GM21360 (cell line): ENCODE data around the gene UBAC2.
"Not testable (repeated sequence)": the region's sequence is repeated elsewhere in the genome, so short reads cannot be mapped to it uniquely, and the experiment has no call there.

Experiments used
- ATAC-seq: cut with Tn5 transposase; IDR thresholded peaks from one replicate; pipeline ENCODE4 v1.9.1; 2021; ENCODE audit warnings: mild to moderate bottlenecking, moderate library complexity; ENCODE audit not compliant: unreplicated experiment

The UBAC2 gene

DNA sequence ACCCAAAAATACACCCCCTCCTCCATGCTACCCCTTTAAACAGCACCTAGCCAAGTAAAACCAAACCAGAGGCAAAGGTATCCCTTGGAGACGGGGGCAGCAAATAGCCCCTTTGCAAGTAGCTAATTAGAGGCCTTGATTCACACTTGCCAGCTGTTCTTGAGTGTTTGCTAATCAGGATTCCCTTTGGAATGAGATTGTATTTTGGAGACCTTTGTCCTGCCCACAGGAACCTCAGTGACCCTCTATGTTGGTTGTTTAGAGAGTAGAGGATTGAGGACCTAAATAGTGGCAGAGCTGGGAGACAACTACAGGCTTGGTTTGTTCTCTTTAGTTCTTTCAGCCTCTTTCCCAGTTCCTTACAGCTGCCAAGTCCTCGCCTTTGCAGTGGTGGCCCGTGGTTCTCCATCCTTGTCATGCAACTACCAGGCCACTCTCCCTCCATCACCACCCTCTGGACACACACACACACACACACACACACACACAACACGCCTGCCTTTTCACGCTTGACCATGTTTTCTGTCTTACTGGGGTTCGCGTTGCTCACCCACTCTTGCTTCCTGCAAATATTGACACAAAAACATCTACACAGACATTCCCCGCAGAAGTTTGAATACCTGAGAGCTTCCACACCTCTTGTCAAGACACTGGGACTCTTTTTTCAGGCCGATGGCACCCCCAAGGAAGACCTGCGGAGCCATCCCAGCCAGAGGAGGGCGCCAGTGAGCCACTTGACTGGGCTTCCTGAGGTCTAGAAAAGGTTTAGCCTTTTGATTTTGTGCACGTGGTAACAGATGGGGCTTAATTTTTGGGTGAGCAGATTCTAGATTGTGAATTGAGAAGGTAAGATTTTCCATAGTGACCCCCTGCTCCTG is 186.5 kb downstream of the UBAC2 start:
- peak; percentile 74 for ATAC-seq

DNA sequence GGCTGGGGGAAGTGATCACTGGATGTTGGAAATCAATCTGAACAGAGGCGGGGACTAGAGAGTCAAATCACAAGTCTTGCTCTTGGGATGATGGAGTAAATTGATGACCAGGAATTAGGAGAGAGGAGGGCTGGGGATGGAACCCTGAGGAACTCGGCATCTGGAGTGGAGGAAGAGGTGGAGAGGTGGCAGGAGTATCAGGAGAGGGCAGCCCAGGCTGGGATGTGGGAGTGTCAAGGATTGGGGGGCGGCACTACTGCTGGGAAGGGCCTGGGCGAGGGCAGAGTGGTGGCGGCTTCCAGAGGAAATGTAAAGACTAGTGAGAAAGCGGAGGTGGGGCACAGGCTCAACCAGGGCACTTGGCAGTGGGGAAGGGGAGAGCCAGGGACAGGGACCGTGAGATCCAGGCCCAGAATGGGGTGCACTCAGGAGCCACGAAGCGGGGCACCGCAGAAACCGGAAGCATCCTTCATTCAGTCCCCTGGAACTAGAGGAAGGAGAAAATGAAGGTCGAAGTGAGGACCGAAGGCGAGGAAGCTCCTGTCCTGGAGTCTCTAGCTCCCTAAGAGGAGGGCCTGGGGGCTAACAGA is 187.8 kb downstream of the UBAC2 start:
- no peak for ATAC-seq

DNA sequence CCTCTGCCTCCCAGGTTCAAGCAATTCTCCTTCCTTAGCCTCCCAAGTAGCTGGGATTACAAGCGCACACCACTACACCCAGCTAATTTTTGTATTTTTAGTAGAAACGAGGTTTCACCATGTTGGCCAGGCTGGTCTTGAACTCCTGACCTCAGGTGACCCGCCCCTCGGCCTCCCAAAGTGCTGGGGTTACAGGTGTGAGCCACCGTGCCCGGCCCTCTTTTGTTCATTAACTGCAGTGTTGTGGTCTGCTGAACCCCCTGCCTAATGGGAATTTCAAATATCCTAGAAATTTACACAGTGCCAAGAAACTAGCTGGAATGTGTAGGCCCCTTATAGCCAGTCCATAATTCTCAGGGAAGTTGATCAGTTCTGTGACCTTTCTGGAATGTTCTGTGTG is 188.4 kb downstream of the UBAC2 start:
- not testable (repeated sequence) for ATAC-seq

DNA sequence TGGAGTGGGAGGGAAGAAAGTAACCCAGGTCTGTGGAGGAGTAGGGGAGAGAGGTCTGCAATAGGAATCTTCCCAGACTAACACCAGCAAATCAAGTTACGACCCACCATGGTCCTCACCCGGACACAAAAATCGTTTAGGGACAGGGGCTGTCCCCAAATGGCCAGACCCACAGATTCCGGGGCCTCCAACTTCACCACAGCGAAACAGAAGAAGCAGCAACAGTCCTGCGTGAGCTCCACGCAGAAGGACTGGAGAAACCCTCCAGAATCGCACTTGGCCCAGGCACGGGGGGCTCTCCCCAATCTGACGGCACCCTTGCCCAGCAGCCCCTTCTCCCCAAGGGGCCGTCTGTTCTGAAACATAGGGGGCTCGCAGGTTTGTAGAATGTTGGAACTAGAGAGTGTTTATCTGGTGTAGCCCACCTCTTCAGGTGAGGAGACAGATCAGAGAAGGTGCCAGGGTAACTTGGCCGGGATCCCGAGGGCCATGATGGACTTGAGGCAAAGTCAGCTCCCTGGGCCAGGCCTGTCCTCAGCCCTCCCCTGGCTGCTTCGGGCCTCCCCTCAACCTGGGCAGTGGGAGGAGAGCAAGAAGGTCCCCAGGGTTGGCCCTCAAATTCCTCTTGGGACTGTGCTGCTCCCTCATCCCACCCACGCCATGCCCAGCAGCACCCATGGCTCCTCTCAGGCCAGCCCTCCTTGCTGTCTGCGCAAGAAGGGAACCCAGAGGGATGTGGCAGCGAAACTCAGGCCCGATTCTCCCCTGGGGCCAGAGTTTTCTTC is 189.1 kb downstream of the UBAC2 start:
- ATAC-seq: no peak

DNA sequence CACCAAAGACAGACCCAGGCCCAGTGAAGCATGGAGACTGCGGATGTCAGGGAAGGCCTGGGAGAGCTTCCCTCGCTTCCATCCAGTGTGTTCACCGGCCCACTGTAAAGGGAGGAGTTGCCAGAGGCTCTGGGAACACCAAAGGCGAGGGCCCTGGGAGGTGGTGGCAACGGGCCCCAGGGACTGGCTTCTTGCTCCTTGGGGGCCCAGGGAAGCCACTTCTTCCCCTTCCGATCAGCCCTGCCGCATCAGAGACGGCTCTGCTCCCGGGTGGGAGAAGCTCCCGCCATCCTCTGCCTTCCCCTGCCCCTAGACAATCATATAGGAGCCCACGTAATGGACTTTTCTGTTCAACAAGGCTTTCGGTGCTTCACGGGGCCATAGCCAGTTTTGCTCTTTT is 189.9 kb downstream of the UBAC2 start:
- no peak for ATAC-seq

DNA sequence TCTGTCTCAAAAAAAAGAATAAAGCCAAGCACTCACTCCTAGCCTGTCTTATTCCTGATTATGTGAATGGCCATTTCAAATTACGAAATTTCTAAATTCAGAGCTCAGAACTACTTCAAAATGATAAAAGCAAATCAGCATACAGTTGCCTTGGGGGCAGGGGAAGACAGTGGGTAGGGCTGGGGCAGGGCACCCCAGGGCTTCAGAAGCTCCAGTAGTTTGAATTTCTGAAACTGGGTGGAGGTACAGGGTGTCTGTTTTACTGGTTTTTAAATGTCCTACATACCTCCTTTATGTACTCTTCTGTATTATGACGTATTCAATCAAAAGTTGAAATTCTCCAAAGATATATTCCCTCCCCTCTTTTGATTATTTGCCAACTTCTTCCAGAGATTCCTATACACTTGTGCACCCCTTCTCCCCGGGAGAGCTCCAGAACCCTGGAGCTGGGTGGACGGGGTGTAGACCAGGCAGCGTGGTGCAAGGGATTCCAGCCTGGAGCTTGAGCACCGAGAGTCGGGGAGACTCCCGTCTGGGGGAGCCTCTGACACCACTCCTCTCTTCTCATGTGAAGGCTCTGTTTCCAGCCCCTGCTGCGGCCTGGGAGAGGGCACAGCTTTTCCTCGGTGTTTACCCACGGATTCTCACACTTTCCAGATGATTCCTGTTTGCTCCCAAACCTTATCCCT is 191.3 kb downstream of the UBAC2 start:
- ATAC-seq: no peak

DNA sequence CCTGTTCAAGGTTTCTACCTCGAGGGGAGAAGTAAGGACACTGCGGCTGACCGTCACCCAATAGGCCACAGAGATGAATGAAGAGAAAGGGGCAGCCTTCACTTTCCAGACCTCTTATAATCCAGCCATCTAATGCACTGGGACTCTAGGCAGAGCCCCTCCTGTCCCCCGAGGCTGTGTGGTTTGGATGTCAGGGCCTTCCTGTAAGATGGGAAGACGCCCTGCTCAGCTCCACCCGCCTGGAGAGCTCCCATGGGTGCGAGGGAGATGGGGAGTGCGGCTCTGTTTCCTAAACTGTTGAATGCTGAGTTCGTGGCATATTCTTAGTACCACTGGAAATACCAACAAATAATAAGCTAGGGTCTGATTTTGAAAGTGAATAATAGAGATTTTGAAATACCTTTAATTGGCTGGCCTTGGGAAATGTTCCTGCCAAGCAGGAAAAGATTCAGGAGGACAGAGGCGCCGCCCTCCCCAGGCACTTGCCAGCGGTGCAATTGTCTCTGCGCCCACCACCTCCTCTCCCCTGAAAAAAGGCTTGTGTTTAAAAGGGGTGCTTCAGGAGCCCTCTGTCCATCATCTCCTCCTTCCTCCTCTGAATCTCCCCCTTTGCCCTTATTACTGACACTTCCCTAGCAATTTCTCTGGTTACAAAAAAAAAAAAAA is 191.9 kb downstream of the UBAC2 start:
- no peak for ATAC-seq

DNA sequence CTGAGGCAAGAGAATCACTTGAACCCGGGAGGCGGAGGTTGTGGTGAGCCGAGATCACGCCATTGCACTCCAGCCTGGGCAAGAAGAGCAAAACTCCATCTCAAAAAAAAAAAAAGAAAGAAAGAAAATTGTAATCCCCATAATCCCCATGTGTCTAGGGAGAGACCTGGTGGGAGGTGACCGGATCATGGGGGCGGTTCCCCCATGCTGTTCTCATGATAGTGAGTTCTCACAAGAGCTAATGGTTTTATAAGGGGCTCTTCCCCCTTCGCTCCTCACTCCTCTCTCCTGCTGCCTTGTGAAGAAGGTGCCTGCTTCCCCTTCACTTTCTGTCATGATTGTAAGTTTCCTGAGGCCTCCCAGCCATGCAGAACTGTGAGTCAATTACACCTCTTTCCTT is 192.7 kb downstream of the UBAC2 start:
- ATAC-seq: not testable (repeated sequence)

DNA sequence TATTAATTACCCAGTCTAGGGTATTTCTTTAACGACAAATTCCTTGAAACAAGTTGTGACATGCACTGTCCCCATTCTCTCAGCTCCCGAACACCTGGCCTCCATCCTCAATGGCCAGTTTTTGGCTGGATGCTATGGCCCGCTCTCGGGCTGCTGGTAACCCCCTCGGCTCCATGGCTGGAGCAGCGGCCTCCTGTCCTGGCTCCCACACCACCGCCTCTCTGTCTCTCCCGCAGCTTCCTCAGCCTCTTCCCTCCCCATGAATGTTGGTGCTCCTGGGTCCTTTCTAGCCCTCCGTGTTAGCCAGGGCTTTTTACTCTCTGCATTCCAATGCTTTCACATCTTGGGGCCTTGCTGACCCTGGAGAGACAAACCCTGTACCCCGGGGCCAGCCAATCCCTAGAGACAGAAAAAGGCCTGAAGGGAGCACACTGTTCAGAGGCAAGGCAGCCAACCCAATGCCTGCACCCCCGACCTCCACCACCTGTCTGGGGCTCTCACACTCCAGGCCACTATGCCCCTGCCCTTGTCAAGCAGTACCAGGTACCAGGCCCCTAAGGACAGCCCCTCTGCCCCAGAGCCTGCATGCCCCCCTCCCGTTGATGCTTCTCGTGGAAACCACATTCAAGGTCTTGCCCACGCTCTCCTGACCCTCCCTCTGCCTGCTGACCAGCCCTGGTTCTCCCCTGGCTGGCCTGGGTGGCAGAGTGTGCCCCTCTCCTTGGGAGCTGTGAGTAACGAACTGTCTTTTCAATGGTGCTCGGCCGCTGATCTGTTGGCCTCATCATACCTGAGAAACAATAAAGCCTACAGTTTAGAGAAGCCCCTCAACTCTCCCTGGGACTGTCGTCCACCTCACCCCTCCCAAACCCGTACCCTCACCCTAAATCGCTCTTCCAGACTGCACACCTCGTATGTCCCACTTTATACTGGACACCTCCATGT is 193.4 kb downstream of the UBAC2 start:
- no peak for ATAC-seq

DNA sequence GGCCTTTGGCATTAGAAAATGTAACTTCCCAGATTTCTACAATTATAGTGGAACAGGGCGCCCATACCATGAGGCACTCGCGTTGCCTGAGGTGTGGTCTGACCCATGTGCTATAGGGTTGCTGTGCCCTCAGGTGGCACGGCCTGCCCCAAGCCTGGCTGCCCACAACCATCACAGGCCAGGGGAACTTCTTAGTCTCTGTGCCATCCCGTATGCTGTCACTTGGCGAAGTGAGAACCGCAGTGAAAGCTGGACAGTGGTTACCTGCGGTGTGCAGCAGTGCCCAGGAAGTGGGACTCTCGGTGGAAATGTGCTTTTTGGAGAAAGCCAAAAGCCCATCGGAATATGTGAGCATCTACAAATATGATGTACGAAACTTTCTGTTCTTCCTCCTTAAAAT is 194.8 kb downstream of the UBAC2 start:
- no peak for ATAC-seq

DNA sequence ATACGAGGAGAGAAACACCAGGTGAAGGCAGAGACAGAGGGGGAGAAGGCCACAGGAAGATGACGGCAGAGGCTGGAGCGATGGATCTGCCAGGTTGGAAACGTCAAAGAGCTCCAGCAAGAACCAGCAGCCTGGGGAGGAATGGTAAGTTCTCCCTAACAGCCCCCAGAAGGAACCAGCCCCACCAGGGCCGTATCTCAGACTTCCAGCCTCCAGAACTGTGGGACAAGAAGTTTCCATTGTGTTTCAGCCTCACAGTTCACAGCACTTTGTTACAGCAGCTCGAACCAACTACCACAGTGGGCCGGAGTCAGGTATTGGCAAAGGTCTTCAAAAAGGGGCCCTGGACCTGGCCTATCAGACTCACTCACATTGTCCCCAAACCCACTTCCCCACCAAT is 195.8 kb downstream of the UBAC2 start:
- no peak for ATAC-seq

DNA sequence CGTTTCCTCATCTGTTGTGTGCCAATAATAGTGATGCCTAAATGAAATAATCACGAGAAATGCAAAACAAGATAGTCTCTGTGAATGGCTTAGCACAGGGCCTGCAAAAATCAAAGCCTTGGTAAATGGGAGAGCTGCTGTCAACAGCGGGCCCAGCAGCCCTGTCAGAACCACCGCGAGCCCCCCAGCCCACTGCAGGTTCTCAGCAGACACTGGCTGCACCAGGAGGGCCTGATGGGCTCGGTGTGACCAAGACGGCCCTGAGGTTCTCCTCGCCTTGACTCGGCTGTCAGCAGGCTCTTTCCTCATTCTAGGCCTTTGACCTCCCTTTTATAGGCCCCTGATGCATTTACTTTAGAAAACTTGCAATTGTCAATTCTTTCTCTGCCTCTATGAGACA is 197.4 kb downstream of the UBAC2 start:
- ATAC-seq: no peak

DNA sequence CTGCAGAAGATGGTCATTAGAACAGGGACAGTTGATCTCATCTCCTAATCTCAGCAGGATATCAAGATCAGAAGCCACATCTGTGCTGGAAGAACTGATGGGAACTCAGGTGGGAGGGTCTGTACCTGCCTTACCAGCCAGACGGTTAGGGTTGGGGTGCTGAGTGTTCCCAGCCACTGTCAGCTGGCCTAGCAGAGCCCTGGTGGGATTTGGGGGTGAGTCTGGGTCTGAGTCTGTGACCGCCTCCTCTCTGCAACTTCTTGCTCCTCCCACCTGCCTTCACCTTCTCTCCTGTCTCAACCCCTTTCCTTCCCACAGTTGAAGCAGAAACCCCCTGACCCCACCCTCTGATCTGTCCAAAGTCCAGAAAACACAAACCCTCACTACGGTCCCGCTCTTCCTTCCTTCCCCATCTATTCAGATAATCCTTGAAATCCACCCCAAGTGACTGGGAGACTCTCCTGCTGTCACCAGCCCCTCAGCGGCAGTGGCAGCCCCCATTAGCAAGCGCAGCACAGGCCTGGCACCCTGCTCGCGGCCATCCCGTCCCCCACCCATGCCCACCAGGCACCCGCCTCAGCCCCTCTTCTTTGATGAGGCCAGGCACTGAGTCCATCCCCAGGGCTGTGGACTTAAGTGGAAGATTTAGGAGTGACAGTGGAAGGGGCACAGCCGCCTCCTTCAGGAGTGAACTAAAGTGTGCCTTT is 198.4 kb downstream of the UBAC2 start:
- ATAC-seq: no peak

DNA sequence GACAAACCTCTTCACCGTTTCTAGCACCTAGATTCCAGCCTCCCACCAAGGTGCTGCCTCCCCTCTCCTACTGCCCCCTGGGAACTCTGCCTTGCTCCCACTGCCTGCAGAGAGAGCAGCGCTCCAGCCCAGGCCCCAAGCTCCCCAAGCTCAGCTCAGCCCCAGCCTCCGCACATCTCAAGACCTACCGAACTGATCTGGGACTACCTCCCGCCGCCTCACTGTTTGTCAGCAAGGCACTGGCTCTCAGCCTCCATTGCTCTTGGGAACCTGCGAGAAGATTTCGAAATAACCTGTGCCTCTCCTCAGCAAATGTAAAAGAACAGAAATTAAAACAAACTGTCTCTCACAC is 198.9 kb downstream of the UBAC2 start:
- ATAC-seq: no peak

DNA sequence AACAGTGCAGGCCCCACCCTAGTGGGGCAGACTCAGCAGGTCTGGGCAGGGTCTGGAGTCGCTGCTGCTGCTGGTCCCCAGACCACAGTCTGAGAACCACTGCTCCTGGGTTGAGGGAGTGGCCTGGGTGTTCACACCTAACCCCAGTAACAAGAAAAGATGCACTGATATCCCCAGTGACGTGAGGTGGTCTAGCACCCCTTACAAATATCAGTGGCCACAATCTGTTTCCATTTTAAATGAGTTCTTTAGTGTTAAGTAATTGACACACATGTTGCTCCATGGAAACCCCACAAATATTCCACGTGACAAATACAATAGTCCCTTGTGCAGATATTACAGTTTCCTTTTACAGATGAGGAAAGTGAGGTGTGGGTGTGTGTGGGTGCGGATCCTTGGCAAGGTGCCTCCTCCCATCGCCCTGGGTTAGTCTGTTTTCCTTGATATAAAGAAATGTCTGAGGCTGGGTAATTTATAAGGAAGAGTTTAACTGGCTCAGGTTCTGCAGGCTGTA is 202.9 kb downstream of the UBAC2 start:
- no peak for ATAC-seq

DNA sequence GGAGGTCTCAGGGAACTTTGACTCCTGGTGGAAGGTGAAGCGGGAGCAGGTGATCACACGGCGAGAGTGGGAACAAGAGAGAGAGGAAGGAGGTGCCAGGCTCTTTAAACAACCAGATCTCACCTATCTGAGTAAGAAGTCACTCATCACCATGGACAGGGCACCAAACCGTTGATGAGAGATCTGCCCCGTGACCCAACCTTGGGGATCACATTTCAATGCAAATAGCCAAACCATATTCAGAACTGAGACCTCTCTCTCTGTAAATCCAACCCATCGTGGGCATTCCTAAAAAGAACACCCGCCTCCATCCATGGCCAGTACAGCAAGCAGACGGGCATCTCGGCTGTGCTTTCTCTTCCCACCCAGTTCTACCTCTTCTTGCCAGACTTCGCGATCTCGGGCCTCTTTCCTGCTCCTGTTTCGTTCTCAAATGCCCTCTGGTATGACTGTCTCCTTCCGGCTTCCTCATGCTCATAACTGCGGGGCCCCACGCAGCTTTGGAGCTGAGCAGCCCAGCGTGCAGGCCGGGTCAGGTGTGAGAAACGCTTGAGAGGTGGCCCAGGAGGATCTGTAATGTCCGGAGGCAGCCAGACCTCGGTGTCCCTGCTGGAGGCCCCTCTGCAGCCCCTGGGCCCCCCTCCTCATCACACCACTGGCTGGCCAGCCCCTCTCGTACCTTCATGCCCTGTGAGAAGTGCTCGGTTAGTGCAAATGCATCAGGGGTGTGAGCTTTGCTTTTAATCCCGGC is 203.5 kb downstream of the UBAC2 start:
- no peak for ATAC-seq

DNA sequence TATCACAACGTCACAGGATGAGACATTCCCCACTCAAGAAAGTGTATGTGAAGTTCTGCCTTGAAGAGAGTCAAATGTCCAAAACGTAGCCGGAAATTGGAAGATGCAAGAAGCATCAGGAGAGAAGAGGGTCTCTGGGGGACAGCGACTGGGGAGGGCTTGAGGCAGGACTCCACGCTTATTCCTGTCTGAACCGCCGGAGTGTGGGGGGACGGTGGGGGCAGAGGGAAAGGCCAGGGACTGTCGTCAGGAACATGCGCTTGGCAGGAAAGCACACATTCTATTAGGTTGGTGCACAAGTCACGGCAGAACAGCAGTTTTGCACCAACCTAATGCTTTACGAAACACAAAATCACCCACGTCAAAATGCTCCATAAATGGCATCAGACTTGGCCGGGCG is 205.3 kb downstream of the UBAC2 start:
- no peak for ATAC-seq

DNA sequence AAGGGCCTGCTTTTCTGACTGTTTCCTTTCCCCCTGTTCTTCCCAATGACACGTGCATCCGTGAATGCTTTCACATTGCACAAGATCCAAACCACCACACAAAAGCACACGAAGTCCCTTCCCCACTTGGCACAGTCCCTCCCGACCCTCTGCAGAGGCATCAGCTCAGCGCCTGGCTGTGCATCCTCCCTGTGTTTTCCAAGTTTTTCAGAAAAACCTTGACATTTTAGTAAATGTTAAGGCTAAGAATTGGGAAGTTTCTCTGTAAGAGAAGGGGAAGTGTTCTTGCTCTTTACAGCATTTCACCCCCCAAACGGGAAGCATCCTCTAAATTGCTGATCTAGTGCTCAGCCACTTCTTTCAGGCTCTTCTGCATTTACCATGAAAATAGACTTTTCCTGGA is 206.1 kb downstream of the UBAC2 start:
- no peak for ATAC-seq
